Activated naive CD4-positive, alpha-beta T cell treated with anti-CD3 and anti-CD28 coated beads, Interleukin-2, amount 10 ng/mL, durations not matched to agents 7 days and 5 days (primary cell): Measurements from ENCODE around the gene DTNB.

Experiments used
- CTCF ChIA-PET: fragments of 350-600 bp; sonication (Branson Sonifier 250); formaldehyde crosslinking; loops from one replicate; lab custom pipeline; 2021; ENCODE audit warnings: antibody characterized with exemption; lab: Charles Lee
- DNase-seq: peaks from one replicate; pipeline ENCODE4 v3.0.0-alpha.2; 2020
- H3K27ac Mint-ChIP-seq: one replicate; pipeline ENCODE4 v1.8.0; 2021; ENCODE audit warnings: mild to moderate bottlenecking, moderate library complexity, mixed read lengths
- H3K27me3 Mint-ChIP-seq: one replicate; pipeline ENCODE4 v1.8.0; 2021; ENCODE audit warnings: mild to moderate bottlenecking, mixed read lengths
- H3K36me3 Mint-ChIP-seq: one replicate; pipeline ENCODE4 v1.8.0; 2021; ENCODE audit warnings: mixed read lengths
- H3K4me1 Mint-ChIP-seq: one replicate; pipeline ENCODE4 v1.8.0; 2021; ENCODE audit warnings: mixed read lengths
- H3K4me3 Mint-ChIP-seq: one replicate; pipeline ENCODE4 v1.8.0; 2021; ENCODE audit warnings: mild to moderate bottlenecking, moderate library complexity, mixed read lengths
- H3K9me3 Mint-ChIP-seq: one replicate; pipeline ENCODE4 v1.8.0; 2021; ENCODE audit warnings: mixed read lengths

The DTNB gene

DNA sequence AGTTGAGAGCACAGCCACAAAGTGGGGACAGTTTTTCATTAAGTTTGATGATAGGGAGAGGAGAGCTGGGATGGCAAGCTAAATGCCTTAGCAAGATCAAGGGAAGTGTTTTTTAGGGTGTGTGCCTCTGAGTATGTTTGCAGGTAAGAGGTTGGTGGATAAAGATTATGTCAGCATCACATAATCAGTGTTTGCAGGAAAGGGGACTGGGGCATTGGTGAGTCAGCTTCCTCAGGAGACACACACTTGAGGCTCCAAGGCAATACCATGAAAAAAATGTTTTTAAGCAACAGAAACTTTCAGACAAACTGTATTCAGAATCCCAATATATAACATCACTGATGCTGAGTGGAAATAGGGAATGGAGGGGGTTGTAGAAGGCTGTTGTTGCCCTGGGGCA, 25.4 kb upstream of the DTNB start:
- CTCF ChIA-PET = interaction anchor here (0.9 to 5.3 kb wide), 9 partner anchors 9 to 446 kb away, joined by 3 to 64 read pairs (median 7); no protein-coding TSS in a partner anchor
- DNase-seq = no peak
- Mint-ChIP-seq H3K27me3 (peaks cover 14% of the 10 kb centered on the region), H3K4me1 (peaks cover 2% of the 10 kb centered on the region), H3K4me3 (no peak overlapping the region), H3K27ac (no peak overlapping the region), H3K9me3 (no peaks in the 10 kb centered on the region), H3K36me3 (no peaks in the 10 kb centered on the region)

DNA sequence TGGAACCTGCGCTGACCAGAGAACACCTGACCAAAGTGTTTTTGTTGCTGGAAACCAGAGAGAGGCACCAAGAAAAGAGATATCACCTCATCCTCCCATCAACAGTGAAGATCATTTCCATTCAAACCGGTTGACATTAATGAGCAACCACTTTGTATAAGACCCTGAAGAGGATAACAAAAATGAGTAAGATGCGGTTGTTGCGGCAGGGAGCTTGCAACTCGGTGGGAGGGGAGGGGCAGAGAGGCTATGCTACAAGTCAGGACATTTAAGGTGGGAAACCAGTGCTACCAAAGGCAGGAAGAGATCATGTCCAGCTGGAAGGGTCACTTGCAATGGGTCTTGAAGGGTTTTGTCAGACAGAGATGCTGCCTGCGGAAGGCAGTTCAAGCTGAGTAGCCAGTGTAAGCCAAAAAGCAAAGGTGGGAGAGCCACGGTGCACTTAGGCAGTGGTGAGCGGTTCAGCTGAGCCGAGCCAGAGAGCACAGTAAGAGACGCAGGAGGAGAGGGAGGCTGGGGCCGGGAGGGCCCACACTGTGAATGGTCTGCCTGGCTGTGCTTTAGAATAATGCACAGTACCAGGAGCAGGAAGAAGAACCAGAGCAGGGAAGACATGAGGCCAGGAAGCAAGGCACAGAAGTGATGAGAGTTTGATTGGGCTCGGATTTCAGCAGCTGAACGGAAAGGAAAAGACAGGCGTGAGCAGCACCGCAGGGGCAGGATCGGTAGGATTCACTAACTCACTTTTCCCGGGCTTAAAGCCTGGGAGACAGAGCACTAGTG, 24.4 kb upstream of the DTNB start:
- CTCF ChIA-PET = interaction anchor here (2.5 to 5.3 kb wide), 3 partner anchors 10 to 90 kb away, joined by 8 to 64 read pairs (median 15); no protein-coding TSS in a partner anchor
- Mint-ChIP-seq H3K27ac (no peak overlapping the region), H3K36me3 (no peaks in the 10 kb centered on the region), H3K27me3 (peaks cover 15% of the 10 kb centered on the region), H3K4me1 (peaks cover 2% of the 10 kb centered on the region), H3K4me3 (no peak overlapping the region), H3K9me3 (no peaks in the 10 kb centered on the region)
- DNase-seq = no peak

DNA sequence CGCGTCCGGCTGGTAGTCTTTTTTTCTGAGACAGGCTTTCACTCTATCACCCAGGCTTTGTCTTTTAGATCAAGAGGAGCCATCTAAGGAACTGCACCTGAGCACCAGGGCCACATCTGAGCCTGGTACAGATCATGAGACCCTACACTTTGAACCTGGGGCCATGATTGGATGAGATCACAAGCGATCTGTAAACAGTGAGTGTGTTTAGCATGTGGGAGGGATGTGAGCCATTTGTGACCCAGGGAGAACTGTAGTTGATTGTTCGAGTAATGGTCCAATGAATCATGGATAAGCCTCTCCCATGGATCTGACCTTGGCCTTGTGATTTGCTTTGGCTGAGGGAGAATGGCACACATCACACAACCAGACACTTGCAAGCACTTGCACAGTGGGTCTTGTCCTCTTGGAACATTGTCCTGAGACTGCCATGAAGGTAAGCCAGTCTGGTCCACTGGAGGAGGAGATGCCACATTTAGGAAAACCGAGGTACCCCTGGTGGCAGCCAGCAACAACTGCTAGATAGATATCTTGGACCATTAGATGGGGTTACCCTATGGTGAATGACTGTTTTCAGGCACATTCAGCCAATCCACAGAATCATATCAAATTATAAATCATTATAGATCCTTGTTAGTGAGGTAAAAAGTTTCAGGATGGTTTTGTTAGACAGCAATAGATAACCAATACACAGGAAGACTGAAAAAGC, 19.5 kb upstream of the DTNB start:
- CTCF ChIA-PET = no interaction called here
- Mint-ChIP-seq H3K27ac (no peak overlapping the region), H3K27me3 (peaks cover 12% of the 10 kb centered on the region), H3K9me3 (no peaks in the 10 kb centered on the region), H3K4me1 (no peaks in the 10 kb centered on the region), H3K4me3 (no peak overlapping the region), H3K36me3 (no peaks in the 10 kb centered on the region)
- no peak for DNase-seq

DNA sequence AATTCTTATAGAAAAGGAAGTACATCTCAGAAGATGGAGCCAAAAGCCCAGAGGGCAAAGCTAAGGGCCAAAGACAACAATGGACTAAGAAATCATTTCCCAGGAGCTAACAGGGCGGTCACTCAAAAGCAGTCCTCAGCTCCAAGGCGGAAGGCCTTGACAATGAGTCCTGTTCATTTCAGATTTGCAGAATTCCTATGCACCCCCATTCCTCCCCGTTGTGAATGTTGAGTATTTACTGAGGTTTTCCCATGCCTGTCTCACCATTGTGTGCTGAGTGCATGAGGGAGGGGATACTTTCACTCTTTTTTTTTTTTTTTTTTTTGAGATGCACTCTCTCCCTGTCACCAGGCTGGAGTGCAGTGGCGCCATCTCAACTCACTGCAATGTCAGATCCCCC, 18.8 kb upstream of the DTNB start:
- CTCF ChIA-PET = interaction anchor here (1.2 to 2.5 kb wide), 2 partner anchors 8 to 57 kb away, joined by 3 to 11 read pairs; no protein-coding TSS in a partner anchor
- no peaks in the 10 kb centered on the region for H3K36me3 Mint-ChIP-seq
- H3K4me1 Mint-ChIP-seq = no peaks in the 10 kb centered on the region
- H3K9me3 Mint-ChIP-seq = no peaks in the 10 kb centered on the region
- H3K27me3 Mint-ChIP-seq = peaks cover 12% of the 10 kb centered on the region
- no peak overlapping the region for H3K27ac Mint-ChIP-seq
- no peak for DNase-seq
- no peak overlapping the region for H3K4me3 Mint-ChIP-seq

DNA sequence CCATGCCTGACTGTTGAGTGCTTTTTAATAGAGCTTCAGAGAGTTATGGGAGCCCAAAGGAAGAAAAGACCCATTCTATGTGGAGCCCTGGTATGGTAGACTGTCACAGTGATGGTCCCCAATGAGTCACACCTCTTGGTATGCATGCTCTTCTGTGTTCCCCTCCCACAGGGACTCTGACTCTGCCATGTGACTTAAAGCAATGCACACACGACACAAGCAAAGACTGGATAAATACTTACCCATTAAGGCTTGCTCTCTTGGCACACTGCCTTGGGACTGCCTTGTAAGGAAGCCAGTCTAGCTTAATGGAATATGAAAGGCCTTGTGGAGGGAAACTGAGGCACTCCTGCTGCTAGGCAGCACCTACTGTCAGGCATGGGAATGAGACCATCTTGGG, 16.7 kb upstream of the DTNB start:
- Mint-ChIP-seq H3K27ac (peak overlapping the region; percentile 10), H3K27me3 (peaks cover 16% of the 10 kb centered on the region), H3K9me3 (no peaks in the 10 kb centered on the region), H3K36me3 (no peaks in the 10 kb centered on the region), H3K4me1 (no peaks in the 10 kb centered on the region), H3K4me3 (no peak overlapping the region)
- DNase-seq = no peak
- CTCF ChIA-PET = interaction anchor here (2.5 kb wide), 1 partner anchor 11 kb away, joined by 11 read pairs; no protein-coding TSS in a partner anchor

DNA sequence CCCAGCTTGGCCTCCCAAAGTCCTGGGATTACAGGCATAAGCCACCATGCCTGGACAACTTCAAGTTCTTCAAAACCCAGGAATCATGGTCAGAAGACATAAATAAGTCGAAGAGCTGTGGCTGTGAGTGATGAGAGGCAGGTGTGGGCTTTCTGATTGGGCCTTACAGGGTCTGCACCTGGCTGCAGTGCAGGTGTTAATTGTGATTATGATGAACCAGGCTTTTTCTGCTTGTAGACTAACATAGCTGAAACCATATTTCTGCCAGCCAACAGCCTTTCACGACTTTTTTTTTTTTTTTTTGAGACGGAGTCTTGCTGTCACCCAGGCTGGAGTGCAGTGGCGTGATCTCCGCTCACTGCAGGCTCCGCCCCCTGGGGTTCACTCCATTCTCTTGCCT, 14.9 kb upstream of the DTNB start:
- H3K27me3 Mint-ChIP-seq = peaks cover 21% of the 10 kb centered on the region
- CTCF ChIA-PET = interaction anchor here (1.7 kb wide), 1 partner anchor 11 kb away, joined by 7 read pairs; no protein-coding TSS in a partner anchor
- no peak for DNase-seq
- H3K9me3 Mint-ChIP-seq = no peaks in the 10 kb centered on the region
- H3K36me3 Mint-ChIP-seq = no peaks in the 10 kb centered on the region
- no peak overlapping the region for H3K4me3 Mint-ChIP-seq
- no peak overlapping the region for H3K27ac Mint-ChIP-seq
- no peaks in the 10 kb centered on the region for H3K4me1 Mint-ChIP-seq

DNA sequence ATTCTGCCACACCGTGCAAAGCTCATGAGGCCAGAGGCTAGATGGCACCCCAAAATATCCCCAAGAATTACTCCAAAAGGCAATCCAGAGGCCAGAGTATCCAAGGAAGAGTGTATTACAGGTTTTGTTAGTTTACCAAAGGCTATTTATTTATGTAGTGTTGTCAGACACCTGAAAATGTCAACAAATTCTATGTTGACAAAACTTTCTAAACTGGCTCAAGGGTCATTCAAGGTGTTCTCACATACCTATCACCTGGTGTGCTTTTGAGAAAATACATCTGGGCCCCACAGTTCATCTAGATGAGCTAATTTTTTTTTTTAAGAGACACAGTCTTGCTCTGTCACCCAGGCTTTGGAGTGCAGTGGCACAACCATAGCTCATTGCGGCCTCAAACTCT, 12.4 kb upstream of the DTNB start:
- Mint-ChIP-seq H3K36me3 (no peaks in the 10 kb centered on the region), H3K9me3 (no peaks in the 10 kb centered on the region), H3K27ac (no peak overlapping the region), H3K4me3 (no peak overlapping the region), H3K27me3 (peaks cover 16% of the 10 kb centered on the region), H3K4me1 (no peaks in the 10 kb centered on the region)
- CTCF ChIA-PET = interaction anchor here (0.6 kb wide), 2 partner anchors 14 to 319 kb away, joined by 3 read pairs; no protein-coding TSS in a partner anchor
- no peak for DNase-seq

DNA sequence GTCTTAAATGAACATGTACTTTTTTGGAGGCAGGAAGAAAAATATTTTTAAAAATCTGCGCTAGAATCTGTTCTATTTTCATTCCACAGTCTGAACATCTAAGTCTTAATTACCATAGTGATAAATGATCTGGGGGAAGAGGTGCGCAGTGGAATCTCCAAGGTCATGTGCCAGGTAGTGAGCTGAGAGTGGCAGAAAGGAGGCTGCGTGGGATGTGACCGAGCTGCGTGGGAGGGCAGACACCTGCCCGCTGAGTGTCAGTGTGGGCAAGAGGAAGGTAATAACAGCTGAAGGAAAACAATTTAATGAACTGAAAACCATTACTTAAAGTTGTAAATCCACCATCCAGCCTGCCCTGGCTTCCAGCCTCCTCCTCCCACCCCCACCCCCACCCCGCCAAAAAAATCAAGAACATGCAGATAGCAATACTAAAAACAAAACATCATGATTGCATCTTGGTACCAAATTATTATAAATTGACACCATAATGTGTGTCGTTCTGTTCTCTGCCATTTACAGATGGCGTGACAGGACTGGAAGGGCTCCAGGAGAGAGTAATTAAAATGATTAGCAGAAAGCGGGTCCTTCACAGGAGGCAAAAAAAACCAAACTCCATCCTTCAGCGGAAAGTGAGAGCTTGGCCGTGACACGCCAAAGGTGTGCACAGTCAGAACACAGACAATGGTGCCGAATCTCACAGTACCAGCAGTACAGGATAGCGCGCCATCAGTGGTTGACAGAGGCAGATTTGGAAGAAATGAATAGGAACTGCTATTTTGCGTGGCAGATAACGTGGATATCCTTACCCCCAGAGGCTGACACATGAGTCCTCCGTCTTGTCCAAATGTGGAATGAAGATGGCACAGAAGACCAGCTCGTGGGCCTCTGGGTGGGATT, 11.4 kb upstream of the DTNB start:
- no peaks in the 10 kb centered on the region for H3K36me3 Mint-ChIP-seq
- no peak for DNase-seq
- CTCF ChIA-PET = no interaction called here
- H3K4me3 Mint-ChIP-seq = no peak overlapping the region
- no peaks in the 10 kb centered on the region for H3K9me3 Mint-ChIP-seq
- peaks cover 23% of the 10 kb centered on the region for H3K27me3 Mint-ChIP-seq
- no peak overlapping the region for H3K27ac Mint-ChIP-seq
- no peaks in the 10 kb centered on the region for H3K4me1 Mint-ChIP-seq

DNA sequence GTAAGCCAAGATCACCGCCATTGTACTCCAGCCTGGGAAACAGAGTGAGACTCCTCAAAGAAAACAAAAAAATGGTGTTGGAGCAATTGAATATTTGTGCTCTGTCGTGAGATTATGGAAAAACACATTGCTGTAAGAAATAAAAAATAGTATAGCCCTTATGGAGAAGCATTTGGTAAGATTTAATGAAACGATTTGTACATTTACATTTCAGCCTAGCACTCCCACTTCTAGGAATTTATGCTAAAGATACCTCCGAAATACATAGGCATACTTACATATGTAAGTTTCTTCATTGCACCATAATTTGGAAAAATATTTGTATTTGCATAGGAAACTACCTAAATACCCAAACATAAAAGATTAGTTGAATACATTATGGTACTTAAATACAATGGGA, 8.7 kb upstream of the DTNB start:
- Mint-ChIP-seq H3K9me3 (no peaks in the 10 kb centered on the region), H3K27me3 (peaks cover 23% of the 10 kb centered on the region), H3K27ac (no peak overlapping the region), H3K4me3 (no peak overlapping the region), H3K36me3 (no peaks in the 10 kb centered on the region), H3K4me1 (no peaks in the 10 kb centered on the region)
- CTCF ChIA-PET = no interaction called here
- DNase-seq = no peak

DNA sequence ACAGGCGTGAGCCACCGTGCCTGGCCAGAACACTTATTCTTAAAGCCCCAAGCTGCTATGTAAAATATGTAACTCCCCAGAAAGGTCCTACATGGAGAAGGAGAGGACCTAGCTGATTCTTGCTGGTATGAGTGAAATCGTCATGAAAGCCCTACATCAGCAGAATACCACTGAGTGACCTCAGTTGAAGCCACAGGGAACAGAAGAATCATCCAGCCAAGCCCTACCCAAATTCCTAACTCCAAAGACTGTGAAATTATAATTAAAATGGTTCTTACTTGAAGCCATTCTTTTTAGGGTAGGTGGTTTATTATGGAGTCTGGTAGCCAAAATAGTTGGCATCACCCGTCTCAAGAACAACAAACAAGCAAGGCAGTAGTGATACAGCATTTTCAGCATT, 4.5 kb upstream of the DTNB start:
- no peak overlapping the region for H3K27ac Mint-ChIP-seq
- H3K27me3 Mint-ChIP-seq = peaks cover 43% of the 10 kb centered on the region
- DNase-seq = no peak
- CTCF ChIA-PET = no interaction called here
- H3K4me1 Mint-ChIP-seq = peaks cover 12% of the 10 kb centered on the region
- no peak overlapping the region for H3K4me3 Mint-ChIP-seq
- H3K9me3 Mint-ChIP-seq = no peaks in the 10 kb centered on the region
- H3K36me3 Mint-ChIP-seq = no peaks in the 10 kb centered on the region

DNA sequence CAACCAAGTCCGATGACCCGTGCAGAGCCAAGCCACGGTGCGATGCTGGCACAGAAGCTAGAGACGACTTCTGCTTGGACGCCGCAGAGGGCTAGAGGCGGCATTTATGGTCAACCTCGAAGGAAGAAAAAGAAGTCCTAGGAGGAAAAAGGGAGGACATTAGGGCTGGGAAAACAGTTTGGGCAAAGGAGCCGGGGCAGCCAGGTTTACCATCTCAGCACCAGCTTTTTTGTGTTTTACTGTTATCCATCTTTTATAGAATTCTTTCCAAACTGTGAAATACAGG, 643 bp upstream of the DTNB start:
- Mint-ChIP-seq H3K27me3 (peaks cover 29% of the 10 kb centered on the region), H3K36me3 (no peaks in the 10 kb centered on the region), H3K9me3 (no peaks in the 10 kb centered on the region), H3K4me1 (peaks cover 31% of the 10 kb centered on the region), H3K27ac (peak overlapping the region; percentile 87), H3K4me3 (peak overlapping the region; percentile 81)
- no peak for DNase-seq
- CTCF ChIA-PET = interaction anchor here (3.1 to 3.4 kb wide), 2 partner anchors 25 to 66 kb away, joined by 14 to 15 read pairs; no protein-coding TSS in a partner anchor

DNA sequence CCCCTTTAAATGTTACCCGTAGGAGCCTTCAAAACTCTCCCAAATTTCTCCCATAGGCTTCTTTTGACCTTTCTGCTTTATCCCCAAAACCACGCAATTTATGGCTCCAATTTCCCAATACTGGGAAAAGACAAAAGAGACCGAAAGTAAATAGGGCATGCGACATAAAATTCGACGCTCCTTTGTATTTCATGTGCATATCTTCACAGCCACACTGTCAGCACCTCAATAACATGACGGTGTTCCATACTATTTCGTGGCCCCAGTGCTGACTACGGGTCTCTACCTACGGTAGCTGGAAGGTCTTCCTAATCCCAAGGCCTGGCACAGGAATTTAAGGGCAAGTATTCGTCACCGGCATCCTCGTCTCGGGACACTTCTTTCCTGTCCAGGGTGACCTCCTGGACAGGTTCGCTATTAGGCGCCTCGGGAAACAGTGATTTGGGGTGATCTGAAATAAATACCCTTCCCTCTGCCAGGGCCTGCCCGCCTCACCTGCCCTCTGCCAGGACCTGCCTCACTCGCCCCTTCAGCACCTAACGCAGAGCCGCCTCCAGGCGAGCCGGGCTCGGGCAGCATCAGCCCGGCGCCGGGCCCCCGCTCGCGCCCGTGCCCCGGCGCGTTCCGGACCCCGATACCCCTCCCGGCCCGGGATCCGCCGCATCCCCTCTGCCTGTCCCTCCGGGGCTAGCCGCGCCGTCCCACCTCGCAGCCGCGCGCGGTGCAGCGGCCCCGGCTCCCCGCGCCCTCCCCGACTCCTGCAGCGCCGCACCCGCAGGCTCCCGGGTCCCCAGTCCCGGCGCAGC, 680 bp downstream of the DTNB start:
- Mint-ChIP-seq H3K4me3 (peak overlapping the region; percentile 84), H3K9me3 (no peaks in the 10 kb centered on the region), H3K4me1 (peaks cover 31% of the 10 kb centered on the region), H3K27me3 (peaks cover 29% of the 10 kb centered on the region), H3K36me3 (no peaks in the 10 kb centered on the region), H3K27ac (peak overlapping the region; percentile 80)
- DNase-seq = peak; percentile 83
- CTCF ChIA-PET = interaction anchor here (0.6 to 3.1 kb wide), 3 partner anchors 27 to 65 kb away, joined by 3 to 14 read pairs (median 4); no protein-coding TSS in a partner anchor

DNA sequence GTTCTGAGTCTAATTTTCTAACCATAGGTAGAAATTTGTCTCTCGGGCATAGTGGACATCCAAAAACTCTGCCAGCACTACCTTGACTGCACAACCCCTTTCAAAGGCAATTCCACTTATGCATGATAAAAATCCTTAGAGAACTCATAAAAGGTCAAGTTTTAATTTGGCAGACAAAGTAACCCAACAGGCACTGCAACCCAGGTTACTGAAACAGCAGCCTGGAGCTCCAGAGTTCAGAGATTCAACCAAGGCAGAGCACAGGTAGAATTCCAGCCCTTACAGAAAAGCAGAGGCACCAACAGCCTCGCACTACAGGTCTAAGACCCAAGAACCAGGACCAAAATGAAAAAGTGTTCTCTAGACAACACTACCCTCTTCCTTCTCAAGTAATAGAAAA, 1.8 kb downstream of the DTNB start:
- peak overlapping the region; percentile 84 for H3K4me3 Mint-ChIP-seq
- H3K27ac Mint-ChIP-seq = no peak overlapping the region
- peaks cover 28% of the 10 kb centered on the region for H3K27me3 Mint-ChIP-seq
- H3K36me3 Mint-ChIP-seq = no peaks in the 10 kb centered on the region
- H3K9me3 Mint-ChIP-seq = no peaks in the 10 kb centered on the region
- CTCF ChIA-PET = interaction anchor here (0.8 to 3.1 kb wide), 3 partner anchors 28 to 151 kb away, joined by 4 to 14 read pairs (median 6); no protein-coding TSS in a partner anchor
- no peak for DNase-seq
- peaks cover 31% of the 10 kb centered on the region for H3K4me1 Mint-ChIP-seq
